ENCODE data around the gene PTPRQ. TPM values are rescaled to one million over a fixed set of nuclear protein-coding genes. Genes with fewer than 3 reads are reported as not detected.

PTPRQ gene
- total RNA-seq, 1 experiment from 2014 or later = not detected

DNA sequence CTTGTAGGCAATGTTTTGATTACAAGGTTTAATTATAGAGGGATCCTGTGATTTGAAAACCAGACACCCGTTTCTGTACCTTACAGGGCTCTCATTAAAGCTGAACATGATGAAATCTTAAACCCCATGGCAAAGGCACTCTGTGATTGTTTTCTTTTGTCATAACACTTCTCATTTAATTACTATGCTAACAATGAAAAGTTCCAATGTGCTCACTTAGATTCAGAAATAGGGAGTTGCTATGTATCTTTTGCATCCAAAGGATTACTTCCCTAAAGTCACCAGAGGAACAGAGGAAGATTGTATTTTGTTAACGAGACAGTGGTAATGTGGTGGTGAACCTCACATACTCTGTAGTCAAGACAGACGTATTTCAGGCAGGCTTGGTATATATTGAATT, 181.9 kb downstream of the PTPRQ start (continued):
- TF ChIP-seq, protein P1, sequence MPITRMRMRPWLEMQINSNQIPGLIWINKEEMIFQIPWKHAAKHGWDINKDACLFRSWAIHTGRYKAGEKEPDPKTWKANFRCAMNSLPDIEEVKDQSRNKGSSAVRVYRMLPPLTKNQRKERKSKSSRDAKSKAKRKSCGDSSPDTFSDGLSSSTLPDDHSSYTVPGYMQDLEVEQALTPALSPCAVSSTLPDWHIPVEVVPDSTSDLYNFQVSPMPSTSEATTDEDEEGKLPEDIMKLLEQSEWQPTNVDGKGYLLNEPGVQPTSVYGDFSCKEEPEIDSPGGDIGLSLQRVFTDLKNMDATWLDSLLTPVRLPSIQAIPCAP (CRISPR knock-in tag; IDR thresholded peaks at IDR 0.05) = no peak
- no peak for TF ChIP-seq PREB (CRISPR knock-in tag; IDR thresholded peaks at IDR 0.05; ENCODE audit: borderline replicate concordance)
- no peak for TF ChIP-seq MYBL2 (CRISPR knock-in tag; IDR thresholded peaks at IDR 0.05)

GRCh38 chr12:80627782-80628181, 183.7 kb downstream of the PTPRQ start:
- CTCF ChIA-PET = no interaction called here
- ATAC-seq = no peak

More at GRCh38 chr12:80627782-80628181, 183.7 kb downstream of the PTPRQ start:
- Mint-ChIP-seq H3K9me3 (no peaks in the 10 kb centered on the region), H3K36me3 (no peaks in the 10 kb centered on the region), H3K4me1 (peaks cover 15% of the 10 kb centered on the region), H3K27ac (no peak overlapping the region), H3K27me3 (ENCODE audit: low read depth) (no peaks in the 10 kb centered on the region), H3K4me3 (no peak overlapping the region)
- no peak for DNase-seq (ENCODE audit: low spot score)
- TF ChIP-seq TEAD4 (CRISPR knock-in tag; IDR thresholded peaks at IDR 0.05) (no peak), ZNF232 (CRISPR knock-in tag; IDR thresholded peaks at IDR 0.05) (no peak), ZSCAN18 (CRISPR knock-in tag; IDR thresholded peaks at IDR 0.05) (no peak), ZNF532 (CRISPR knock-in tag; IDR thresholded peaks at IDR 0.05; ENCODE audit: borderline replicate concordance) (no peak), FOXJ3 (CRISPR knock-in tag; IDR thresholded peaks at IDR 0.05; ENCODE audit: borderline replicate concordance) (no peak), ZNF263 (CRISPR knock-in tag; IDR thresholded peaks at IDR 0.05; ENCODE audit: low read depth) (no peak), ZNF138 (CRISPR knock-in tag; conservative IDR thresholded peaks at IDR 0.05) (no peak), PRRX2 (CRISPR knock-in tag; IDR thresholded peaks at IDR 0.05) (no peak), NR3C1 (CRISPR knock-in tag; conservative IDR thresholded peaks at IDR 0.05; ENCODE audit: low read depth) (no peak), OVOL2 (CRISPR knock-in tag; IDR thresholded peaks at IDR 0.05; ENCODE audit: borderline replicate concordance) (no peak), E2F4 (CRISPR knock-in tag; IDR thresholded peaks at IDR 0.05; ENCODE audit: borderline replicate concordance, low read depth) (no peak), TP53 (CRISPR knock-in tag; IDR thresholded peaks at IDR 0.05) (no peak), SOX15 (CRISPR knock-in tag; IDR thresholded peaks at IDR 0.05) (no peak), SMAD4 (CRISPR knock-in tag; IDR thresholded peaks at IDR 0.05) (no peak)
- TF ChIP-seq, protein P2, sequence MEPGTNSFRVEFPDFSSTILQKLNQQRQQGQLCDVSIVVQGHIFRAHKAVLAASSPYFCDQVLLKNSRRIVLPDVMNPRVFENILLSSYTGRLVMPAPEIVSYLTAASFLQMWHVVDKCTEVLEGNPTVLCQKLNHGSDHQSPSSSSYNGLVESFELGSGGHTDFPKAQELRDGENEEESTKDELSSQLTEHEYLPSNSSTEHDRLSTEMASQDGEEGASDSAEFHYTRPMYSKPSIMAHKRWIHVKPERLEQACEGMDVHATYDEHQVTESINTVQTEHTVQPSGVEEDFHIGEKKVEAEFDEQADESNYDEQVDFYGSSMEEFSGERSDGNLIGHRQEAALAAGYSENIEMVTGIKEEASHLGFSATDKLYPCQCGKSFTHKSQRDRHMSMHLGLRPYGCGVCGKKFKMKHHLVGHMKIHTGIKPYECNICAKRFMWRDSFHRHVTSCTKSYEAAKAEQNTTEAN (CRISPR knock-in tag; IDR thresholded peaks at IDR 0.05) = no peak
- POLR2A ChIA-PET = no interaction called here
